PC-3 (cell line): Measurements from ENCODE around the gene CAMK2A. TPM values are rescaled to one million over a fixed set of nuclear protein-coding genes. Genes with fewer than 3 reads are reported as not detected.

Source experiments
- ATAC-seq: fragments of 200-7000 bp; cut with Tn5 transposase; 2 replicates; pipeline ENCODE4 v1.9.1; 2020; ENCODE audit warnings: mild to moderate bottlenecking, moderate library complexity
- BruUV-seq: library from RNA; stranded (reverse); fragments of 400-500 nt; replicated peaks from 2 replicates; lab custom pipeline; 2021; lab: Mats Ljungman, UMichigan
- CTCF ChIA-PET: fragments of 300-600 bp; sonication (Branson Sonifier 250); formaldehyde crosslinking; loops from one replicate; lab custom pipeline; 2022; ENCODE audit warnings: antibody characterized with exemption; lab: Charles Lee
- POLR2A ChIA-PET: fragments of 300-600 bp; sonication (Branson Sonifier 250); formaldehyde crosslinking; loops from one replicate; lab custom pipeline; 2022; ENCODE audit warnings: antibody characterized with exemption; ENCODE audit not compliant: unreplicated experiment; lab: Charles Lee
- DNase-seq: peaks from one replicate; pipeline ENCODE4 v3.0.0-alpha.2; 2015
- H2AFZ ChIP-seq: fragments of 300-600 bp; sonication (generic); 2 replicates; pipeline ENCODE4 v1.6.0; 2016; ENCODE audit warnings: antibody characterized with exemption, low read length
- H3F3A ChIP-seq: fragments of 300-600 bp; sonication (generic); one replicate; pipeline ENCODE4 v1.6.0; 2017; ENCODE audit warnings: antibody characterized with exemption, low read length, control low read depth, mild to moderate bottlenecking; ENCODE audit not compliant: unreplicated experiment
- H3K27ac ChIP-seq: fragments of 300-600 bp; sonication (generic); 2 replicates; pipeline ENCODE4 v1.5.1; 2016; ENCODE audit warnings: mild to moderate bottlenecking, low read length
- H3K27me3 ChIP-seq: fragments of 300-600 bp; sonication (generic); 2 replicates; pipeline ENCODE4 v1.6.1; 2016; ENCODE audit warnings: low read length, mixed read lengths
- H3K36me3 ChIP-seq: fragments of 300-600 bp; sonication (generic); 2 replicates; pipeline ENCODE4 v1.6.1; 2016; ENCODE audit warnings: low read depth, mixed run types, low read length, mixed read lengths
- H3K4me1 ChIP-seq: fragments of 300-600 bp; sonication (generic); 2 replicates; pipeline ENCODE4 v1.5.1; 2016; ENCODE audit warnings: low read length; ENCODE audit not compliant: insufficient read depth
- H3K4me2 ChIP-seq: fragments of 300-600 bp; sonication (generic); 2 replicates; pipeline ENCODE4 v1.6.0; 2016; ENCODE audit warnings: low read length
- H3K4me3 ChIP-seq: fragments of 300-600 bp; sonication (generic); 2 replicates; pipeline ENCODE4 v1.5.1; 2016; ENCODE audit warnings: mild to moderate bottlenecking, low read length, mixed read lengths
- H3K79me2 ChIP-seq: fragments of 300-600 bp; sonication (generic); 2 replicates; pipeline ENCODE4 v1.6.1; 2017; ENCODE audit warnings: low read length, mixed read lengths
- H3K9ac ChIP-seq: fragments of 300-600 bp; sonication (generic); 2 replicates; pipeline ENCODE4 v1.6.0; 2016; ENCODE audit warnings: mild to moderate bottlenecking, low read length
- H3K9me2 ChIP-seq: fragments of 300-600 bp; sonication (generic); replicated peaks from 2 replicates; pipeline ENCODE4 v1.6.1; 2016; ENCODE audit warnings: mixed run types, low read length, mixed read lengths
- H3K9me3 ChIP-seq: fragments of 300-600 bp; sonication (generic); 2 replicates; pipeline ENCODE4 v1.6.1; 2016; ENCODE audit warnings: low read length, mixed read lengths
- H4K20me1 ChIP-seq: fragments of 300-600 bp; sonication (generic); 2 replicates; pipeline ENCODE4 v1.6.1; 2016; ENCODE audit warnings: low read length, mixed read lengths
- EZH2 ChIP-seq: fragments of 300-600 bp; sonication (generic); IDR thresholded peaks from one replicate; pipeline ENCODE4 v1.6.1; 2017; ENCODE audit warnings: antibody characterized with exemption, mild to moderate bottlenecking, low read length; ENCODE audit not compliant: unreplicated experiment
- EZH2phosphoT487 ChIP-seq: fragments of 300-600 bp; sonication (generic); IDR thresholded peaks from 2 replicates; pipeline ENCODE4 v1.6.1; 2018; ENCODE audit warnings: mild to moderate bottlenecking, antibody characterized with exemption, low read length, borderline replicate concordance
- intact Hi-C: fragments of 100-400 bp; cut with micrococcal nuclease; formaldehyde crosslinking; loops from 2 replicates; pipeline ENCODE4 v1.9.0; 2023
- total RNA-seq: library from RNA; depleted of rRNA; stranded (reverse); fragments of >200 nt; gene quantifications from 2 replicates; pipeline ENCODE4 v1.2.3, GENCODE V29; 2014
- TF ChIP-seq, protein P1 (sequence below): fragments of 300-600 bp; sonication (generic); conservative IDR thresholded peaks from 2 replicates; pipeline ENCODE4 v1.5.1; 2017; ENCODE audit warnings: antibody characterized with exemption, low read depth, mild to moderate bottlenecking, low read length

CAMK2A gene
- total RNA-seq, 1 experiment from 2014 or later: 0.15 TPM

DNA sequence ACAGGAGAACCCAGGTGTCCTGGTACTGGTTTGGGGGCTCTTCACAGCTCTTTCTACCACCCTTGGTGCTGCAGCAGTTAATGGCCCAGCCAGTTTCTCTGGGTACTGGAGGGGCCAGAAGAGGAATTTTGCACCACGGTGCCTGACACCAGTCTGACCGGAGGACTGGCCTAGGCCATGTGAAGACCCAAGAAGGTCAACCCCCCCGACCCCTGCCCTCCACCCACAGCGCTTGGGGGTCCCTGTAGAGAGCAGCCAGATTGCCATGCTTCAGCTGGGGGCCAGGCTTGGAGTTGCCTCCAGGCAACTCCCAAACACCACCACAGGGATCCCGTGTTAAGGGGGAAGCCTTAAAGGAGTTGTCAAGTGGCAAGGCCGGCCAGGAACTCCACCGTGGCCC lies 6.9 kb upstream of the CAMK2A start:
- Histone ChIP-seq H3K27me3 (no peaks in the 10 kb centered on the region), H3F3A (no peaks in the 10 kb centered on the region), H3K36me3 (no peaks in the 10 kb centered on the region), H3K9me3 (no peaks in the 10 kb centered on the region), H4K20me1 (no peaks in the 10 kb centered on the region), H3K4me2 (no peak overlapping the region), H3K9ac (no peak overlapping the region), H3K9me2 (no peaks in the 10 kb centered on the region), H2AFZ (no peak overlapping the region), H3K27ac (no peak overlapping the region), H3K79me2 (no peaks in the 10 kb centered on the region), H3K4me1 (peaks cover 19% of the 10 kb centered on the region), H3K4me3 (no peak overlapping the region)
- BruUV-seq: no TSS peak
- intact Hi-C loops: no loop called here
- ChIA-PET CTCF (interaction anchor here (0.5 to 0.6 kb wide), 2 partner anchors 8 kb away, joined by 3 to 8 read pairs; no protein-coding TSS in a partner anchor), POLR2A (no interaction called here)
- DNase-seq (no peak), ATAC-seq (no peak)
- TF ChIP-seq, protein P1, sequence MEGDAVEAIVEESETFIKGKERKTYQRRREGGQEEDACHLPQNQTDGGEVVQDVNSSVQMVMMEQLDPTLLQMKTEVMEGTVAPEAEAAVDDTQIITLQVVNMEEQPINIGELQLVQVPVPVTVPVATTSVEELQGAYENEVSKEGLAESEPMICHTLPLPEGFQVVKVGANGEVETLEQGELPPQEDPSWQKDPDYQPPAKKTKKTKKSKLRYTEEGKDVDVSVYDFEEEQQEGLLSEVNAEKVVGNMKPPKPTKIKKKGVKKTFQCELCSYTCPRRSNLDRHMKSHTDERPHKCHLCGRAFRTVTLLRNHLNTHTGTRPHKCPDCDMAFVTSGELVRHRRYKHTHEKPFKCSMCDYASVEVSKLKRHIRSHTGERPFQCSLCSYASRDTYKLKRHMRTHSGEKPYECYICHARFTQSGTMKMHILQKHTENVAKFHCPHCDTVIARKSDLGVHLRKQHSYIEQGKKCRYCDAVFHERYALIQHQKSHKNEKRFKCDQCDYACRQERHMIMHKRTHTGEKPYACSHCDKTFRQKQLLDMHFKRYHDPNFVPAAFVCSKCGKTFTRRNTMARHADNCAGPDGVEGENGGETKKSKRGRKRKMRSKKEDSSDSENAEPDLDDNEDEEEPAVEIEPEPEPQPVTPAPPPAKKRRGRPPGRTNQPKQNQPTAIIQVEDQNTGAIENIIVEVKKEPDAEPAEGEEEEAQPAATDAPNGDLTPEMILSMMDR: no peak
- TF ChIP-seq EZH2 (no peak), EZH2phosphoT487 (no peak)

DNA sequence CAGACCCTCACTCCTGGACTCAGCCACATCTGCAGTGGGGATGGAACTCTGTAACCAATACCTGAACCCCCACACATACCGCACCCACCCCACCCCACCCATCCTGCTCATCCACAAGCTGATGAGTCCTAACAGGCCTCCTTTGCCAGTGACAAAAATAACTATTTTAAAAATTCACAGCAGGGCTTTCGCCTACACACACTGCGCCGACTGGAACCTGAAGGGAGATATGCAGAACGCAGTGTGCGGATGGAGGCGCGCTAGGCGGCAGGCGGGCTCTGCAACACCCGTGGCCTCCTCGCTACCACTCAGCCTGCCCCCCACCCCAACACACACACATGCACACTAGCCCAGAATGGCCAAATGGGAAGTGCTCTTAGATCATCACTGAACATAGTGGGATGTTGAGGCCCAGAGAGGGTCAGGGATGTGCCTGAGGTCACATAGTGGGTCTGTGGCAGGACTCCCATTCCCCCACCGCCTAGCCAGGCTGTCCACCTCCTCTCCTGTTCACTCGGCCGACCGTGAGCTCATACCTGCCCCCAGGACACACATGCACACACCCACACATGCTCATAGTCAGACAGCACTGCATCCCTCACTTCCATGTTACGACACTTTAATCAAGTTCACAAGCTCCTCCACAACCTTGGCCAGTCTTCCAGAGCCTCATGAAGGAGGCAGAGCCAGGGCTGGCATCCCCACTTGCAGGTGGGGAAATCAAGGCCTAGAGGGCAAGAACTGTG lies 6.3 kb upstream of the CAMK2A start:
- H3K27ac ChIP-seq: no peak overlapping the region
- H3K9ac ChIP-seq: no peak overlapping the region
- DNase-seq: no peak
- H3K4me2 ChIP-seq: no peak overlapping the region
- ChIA-PET POLR2A (no interaction called here), CTCF (interaction anchor here (0.5 to 0.6 kb wide), 2 partner anchors 7 to 8 kb away, joined by 3 to 8 read pairs; no protein-coding TSS in a partner anchor)
- peaks cover 19% of the 10 kb centered on the region for H3K4me1 ChIP-seq
- no peak for ATAC-seq
- no peak for TF ChIP-seq EZH2
- TF ChIP-seq, protein P1: no peak
- TF ChIP-seq EZH2phosphoT487: no peak
- no peaks in the 10 kb centered on the region for H3K36me3 ChIP-seq
- H3K9me3 ChIP-seq: no peaks in the 10 kb centered on the region
- intact Hi-C loops: no loop called here
- H3K79me2 ChIP-seq: no peaks in the 10 kb centered on the region
- H3K9me2 ChIP-seq: no peaks in the 10 kb centered on the region
- no peak overlapping the region for H3K4me3 ChIP-seq
- H3K27me3 ChIP-seq: no peaks in the 10 kb centered on the region
- H2AFZ ChIP-seq: no peak overlapping the region
- H4K20me1 ChIP-seq: no peaks in the 10 kb centered on the region
- no TSS peak for BruUV-seq
- H3F3A ChIP-seq: no peaks in the 10 kb centered on the region

DNA sequence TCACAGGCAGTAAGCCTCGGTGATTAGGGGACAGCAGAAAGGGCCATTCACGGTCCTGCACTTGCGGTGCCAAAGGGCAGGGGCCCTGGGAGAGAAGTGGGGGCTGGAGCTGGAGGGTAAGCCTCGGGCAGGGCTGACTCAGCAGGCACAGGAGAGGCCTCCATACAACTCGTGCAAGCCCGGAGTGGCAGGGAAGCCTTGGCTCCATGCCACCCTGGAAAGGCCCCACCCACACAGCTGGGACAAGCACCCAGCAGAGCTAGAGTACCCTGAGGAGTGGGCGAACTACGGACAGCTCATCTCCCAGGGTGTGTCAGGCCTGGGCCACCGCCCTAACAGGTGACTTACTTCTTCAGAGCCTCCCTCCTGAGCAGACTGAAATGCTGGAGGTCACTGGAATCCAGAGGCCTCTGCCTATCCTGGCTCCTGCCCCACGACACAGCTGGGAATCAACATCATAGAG lies 5.6 kb upstream of the CAMK2A start:
- ChIA-PET CTCF (no interaction called here), POLR2A (no interaction called here)
- H3K4me3 ChIP-seq: no peak overlapping the region
- H3F3A ChIP-seq: no peaks in the 10 kb centered on the region
- ATAC-seq: peak; percentile 68
- H2AFZ ChIP-seq: 0 out of 2 replicates have a peak overlapping the region, but pooled peaks have one; percentile 4
- no peaks in the 10 kb centered on the region for H3K36me3 ChIP-seq
- peak overlapping the region; percentile 8; the same call in 1 of the 2 replicates for H3K4me2 ChIP-seq
- no peak overlapping the region for H3K9ac ChIP-seq
- intact Hi-C loops: no loop called here
- no peaks in the 10 kb centered on the region for H3K9me2 ChIP-seq
- H3K4me1 ChIP-seq: peaks cover 19% of the 10 kb centered on the region
- TF ChIP-seq, protein P1: no peak
- no peak for TF ChIP-seq EZH2
- TF ChIP-seq EZH2phosphoT487: no peak
- peak overlapping the region; percentile 12; the same call in 1 of the 2 replicates for H3K27ac ChIP-seq
- H3K9me3 ChIP-seq: no peaks in the 10 kb centered on the region
- no peaks in the 10 kb centered on the region for H3K79me2 ChIP-seq
- no peaks in the 10 kb centered on the region; the same call in 1 of the 2 replicates for H3K27me3 ChIP-seq
- DNase-seq: peak; percentile 85
- H4K20me1 ChIP-seq: no peaks in the 10 kb centered on the region
- no TSS peak for BruUV-seq
